ENCODE data around the gene LOXL4. TPM values are rescaled to one million over a fixed set of nuclear protein-coding genes. Genes with fewer than 3 reads are reported as not detected.
A peak's percentile ranks its signal among the peaks of the same experiment; 100 is the strongest.
"Not testable (repeated sequence)": the region's sequence is repeated elsewhere in the genome, so short reads cannot be mapped to it uniquely, and the experiment has no call there.

LOXL4 gene
- total RNA-seq, 1 donor from 2014 or later: 20.1 TPM

GRCh38 chr10:98244586-98244985 is 23.4 kb downstream of the LOXL4 start:
- no peak for DNase-seq (ENCODE audit: low read depth)

- no peak for DNase-seq (ENCODE audit: low read depth)
These were observed 23.9 kb downstream of the LOXL4 start for GRCh38 chr10:98244141-98244540.

GRCh38 chr10:98242823-98243222 is 25.2 kb downstream of the LOXL4 start:
- peak; percentile 49 for DNase-seq (ENCODE audit: low read depth)

GRCh38 chr10:98240524-98240923 is 27.5 kb downstream of the LOXL4 start:
- DNase-seq (ENCODE audit: low read depth): no peak

- no peak for DNase-seq (ENCODE audit: low read depth)
These were observed 29.6 kb downstream of the LOXL4 start for GRCh38 chr10:98238391-98238790.

GRCh38 chr10:98236862-98237261 is 31.1 kb downstream of the LOXL4 start:
- no peak for DNase-seq (ENCODE audit: low read depth)

GRCh38 chr10:98235846-98236245 is 32.1 kb downstream of the LOXL4 start:
- DNase-seq (ENCODE audit: low read depth): peak; percentile 57

- no peak for DNase-seq (ENCODE audit: low read depth)
These were observed 36.6 kb downstream of the LOXL4 start for GRCh38 chr10:98231417-98231816.

- not testable (repeated sequence) for DNase-seq (ENCODE audit: low read depth)
These were observed 39.7 kb downstream of the LOXL4 start for GRCh38 chr10:98228266-98228665.

- DNase-seq (ENCODE audit: low read depth): not testable (repeated sequence)
These were observed 40.3 kb downstream of the LOXL4 start for GRCh38 chr10:98227713-98228112.

- no peak for DNase-seq (ENCODE audit: low read depth)
These were observed 41.4 kb downstream of the LOXL4 start for GRCh38 chr10:98226508-98227144.

GRCh38 chr10:98224996-98225395 is 43.0 kb downstream of the LOXL4 start:
- no peak for DNase-seq (ENCODE audit: low read depth)

GRCh38 chr10:98224509-98224908 is 43.5 kb downstream of the LOXL4 start:
- no peak for DNase-seq (ENCODE audit: low read depth)

GRCh38 chr10:98223874-98224273 is 44.1 kb downstream of the LOXL4 start:
- no peak for DNase-seq (ENCODE audit: low read depth)

- no peak for DNase-seq (ENCODE audit: low read depth)
These were observed 50.2 kb downstream of the LOXL4 start for GRCh38 chr10:98217801-98218200.

GRCh38 chr10:98215373-98215772 is 52.6 kb downstream of the LOXL4 start:
- DNase-seq (ENCODE audit: low read depth): no peak

GRCh38 chr10:98213740-98214139 is 54.3 kb downstream of the LOXL4 start:
- DNase-seq (ENCODE audit: low read depth): no peak

GRCh38 chr10:98212196-98212595 is 55.8 kb downstream of the LOXL4 start:
- peak; percentile 29 for DNase-seq (ENCODE audit: low read depth)

- DNase-seq (ENCODE audit: low read depth): no peak
These were observed 58.6 kb downstream of the LOXL4 start for GRCh38 chr10:98209441-98209840.

- no peak for DNase-seq (ENCODE audit: low read depth)
These were observed 59.1 kb downstream of the LOXL4 start for GRCh38 chr10:98208925-98209324.

GRCh38 chr10:98205351-98205750 is 62.6 kb downstream of the LOXL4 start:
- no peak for DNase-seq (ENCODE audit: low read depth)

- DNase-seq (ENCODE audit: low read depth): no peak
These were observed 65.6 kb downstream of the LOXL4 start for GRCh38 chr10:98202378-98202777.

GRCh38 chr10:98201760-98202159 is 66.2 kb downstream of the LOXL4 start:
- DNase-seq (ENCODE audit: low read depth): no peak
